ENCODE data around the gene XPNPEP1.

- TF ChIP-seq CTCF (IDR thresholded peaks at IDR 0.05) (no peak), POLR2A (IDR thresholded peaks at IDR 0.05) (no peak)
Measured at GRCh38 chr10:109893386-109893785, 29.9 kb downstream of the XPNPEP1 start.
